Measurements from ENCODE around the gene RPSA.

Gene RPSA

DNA sequence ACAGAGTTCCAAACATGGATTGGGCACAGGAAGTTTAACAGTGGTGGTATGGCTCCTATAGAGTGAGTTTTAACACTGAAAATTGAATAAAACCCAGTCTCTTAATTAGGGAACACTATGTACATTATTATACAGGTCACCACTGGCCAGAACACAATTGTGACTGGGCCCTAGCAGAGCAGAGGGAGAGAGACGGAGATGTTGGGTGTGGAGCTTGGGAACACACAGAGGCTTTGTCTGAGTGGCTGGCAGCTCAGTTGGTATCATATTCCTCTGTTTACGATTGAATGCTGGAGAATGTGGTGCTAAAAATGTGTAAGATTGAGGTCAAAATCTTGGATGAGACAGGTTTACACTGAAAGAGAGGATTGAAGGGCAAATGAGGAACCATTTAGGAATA is 54.2 kb downstream of the RPSA start:
- DNase-seq: peak; percentile 4 to 37

Measured in NCI-H526 (cell line).